Neuronal stem cell (in vitro differentiated cells): Measurements from ENCODE around the gene INTS7.

Experiments used
- DNase-seq: peaks from one replicate; pipeline ENCODE4 v3.0.0-alpha.2; 2013; ENCODE audit warnings: low spot score
- H2AFZ ChIP-seq: one replicate; pipeline ENCODE4 v1.6.1; 2013; ENCODE audit warnings: mild to moderate bottlenecking, low read length, inconsistent platforms
- H2AK5ac ChIP-seq: 2 replicates; pipeline ENCODE4 v1.6.1; 2013; ENCODE audit warnings: low read depth, mild to moderate bottlenecking, inconsistent platforms, low read length, moderate library complexity, mixed read lengths
- H2BK120ac ChIP-seq: 2 replicates; pipeline ENCODE4 v1.6.1; 2013; ENCODE audit warnings: low read depth, mild to moderate bottlenecking, inconsistent platforms, low read length, moderate library complexity, mixed read lengths
- H2BK12ac ChIP-seq: one replicate; pipeline ENCODE4 v1.6.1; 2013; ENCODE audit warnings: low read length, inconsistent platforms
- H2BK15ac ChIP-seq: 2 replicates; pipeline ENCODE4 v1.6.1; 2013; ENCODE audit warnings: mild to moderate bottlenecking, low read length, inconsistent platforms, mixed read lengths
- H2BK5ac ChIP-seq: one replicate; pipeline ENCODE4 v1.6.1; 2013; ENCODE audit warnings: inconsistent platforms, mild to moderate bottlenecking, low read length, moderate library complexity
- H3K14ac ChIP-seq: one replicate; pipeline ENCODE4 v1.6.1; 2013; ENCODE audit warnings: low read length, inconsistent platforms
- H3K18ac ChIP-seq: 2 replicates; pipeline ENCODE4 v1.6.1; 2013; ENCODE audit warnings: low read length, inconsistent platforms
- H3K23ac ChIP-seq: 2 replicates; pipeline ENCODE4 v1.6.1; 2013; ENCODE audit warnings: low read depth, mild to moderate bottlenecking, mixed read lengths, low read length, inconsistent platforms; ENCODE audit not compliant: poor library complexity
- H3K27ac ChIP-seq: replicated peaks from 3 replicates; pipeline ENCODE4 v1.5.1; 2013; ENCODE audit warnings: low read length, inconsistent platforms
- H3K27me3 ChIP-seq, 3 experiments: 2 replicates each; pipeline ENCODE4 v1.6.1; 2013; ENCODE audit warnings: low read length in 3 of 3, mild to moderate bottlenecking in 2 of 3, inconsistent platforms in 1 of 3, low read depth in 1 of 3, mixed read lengths in 1 of 3, moderate library complexity in 1 of 3; ENCODE audit not compliant: control insufficient read depth in 3 of 3, insufficient read depth in 3 of 3
- H3K36me3 ChIP-seq, 2 donors: replicated peaks in 1 of 2; 2 replicates each; pipeline ENCODE4 v1.6.1; 2013; ENCODE audit warnings: low read length in 2 of 2; ENCODE audit not compliant: control insufficient read depth in 2 of 2, insufficient read depth in 2 of 2
- H3K4ac ChIP-seq: 2 replicates; pipeline ENCODE4 v1.6.1; 2013; ENCODE audit warnings: inconsistent platforms, mild to moderate bottlenecking, low read length, moderate library complexity
- H3K4me1 ChIP-seq, 2 donors: 1 replicate in 1 of 2; 2 replicates in 1 of 2; pipeline ENCODE4 v1.6.1; 2013; ENCODE audit warnings: low read length in 2 of 2, low read depth in 1 of 2; ENCODE audit not compliant: control insufficient read depth in 2 of 2, insufficient read depth in 1 of 2
- H3K4me2 ChIP-seq: one replicate; pipeline ENCODE4 v1.6.1; 2013; ENCODE audit warnings: mild to moderate bottlenecking, low read length, inconsistent platforms; ENCODE audit not compliant: insufficient read depth, poor library complexity, severe bottlenecking
- H3K4me3 ChIP-seq, 2 donors: 2 replicates each; pipeline ENCODE4 v1.5.1; 2013; ENCODE audit warnings: low read length in 2 of 2, mild to moderate bottlenecking in 2 of 2, inconsistent platforms in 1 of 2, moderate library complexity in 1 of 2
- H3K79me1 ChIP-seq: one replicate; pipeline ENCODE4 v1.6.1; 2013; ENCODE audit warnings: low read depth, mild to moderate bottlenecking, inconsistent platforms, low read length, moderate library complexity
- H3K9ac ChIP-seq: one replicate; pipeline ENCODE4 v1.6.1; 2013; ENCODE audit warnings: mild to moderate bottlenecking, low read depth, low read length, inconsistent platforms; ENCODE audit not compliant: poor library complexity
- H3K9me3 ChIP-seq, 2 donors: replicated peaks in 1 of 2; 2 replicates each; pipeline versions ENCODE3 to v1.6.1; 2013; ENCODE audit warnings: low read length in 2 of 2, mild to moderate bottlenecking in 2 of 2, inconsistent platforms in 1 of 2, low read depth in 1 of 2, mixed read lengths in 1 of 2, moderate library complexity in 1 of 2; ENCODE audit not compliant: control insufficient read depth in 2 of 2, insufficient read depth in 1 of 2
- H4K8ac ChIP-seq: one replicate; pipeline ENCODE4 v1.6.1; 2013; ENCODE audit warnings: low read depth, mild to moderate bottlenecking, inconsistent platforms, low read length, moderate library complexity
- H4K91ac ChIP-seq: one replicate; pipeline ENCODE4 v1.6.1; 2013; ENCODE audit warnings: low read length, low read depth, mild to moderate bottlenecking, inconsistent platforms; ENCODE audit not compliant: poor library complexity
- WGBS, 2 donors: extraction: QIAGEN DNeasy Blood & Tissue Kit; methylation state at CpG; one replicate each; pipeline ENCODE4 v1.1.7; 2013; ENCODE audit warnings: missing lambda C conversion rate in 2 of 2, mixed read lengths in 1 of 2; ENCODE audit not compliant: insufficient read length in 2 of 2, insufficient replicate concordance in 1 of 2; ENCODE audit errors: extremely low coverage in 2 of 2; 5-methylcytosine and 5-hydroxymethylcytosine counted together

Gene INTS7

GRCh38 chr1:211902624-211903291 lies 132.6 kb downstream of the INTS7 start:
- Histone ChIP-seq H3K4me3 (peak overlapping the region in 1 of 2 donors; percentile 63), H3K9me3 (peaks cover 6 to 11% of the 10 kb centered on the region in 2 donors), H3K4me2 (no peak overlapping the region), H2AK5ac (no peak overlapping the region), H4K8ac (no peak overlapping the region), H3K36me3 (no peaks in the 10 kb centered on the region), H3K18ac (no peak overlapping the region), H2BK12ac (no peak overlapping the region), H3K9ac (no peak overlapping the region), H2BK5ac (no peak overlapping the region), H3K14ac (no peak overlapping the region), H3K27me3 (peaks cover 0 to 1% (median 0%) of the 10 kb centered on the region in 3 experiments), H4K91ac (no peak overlapping the region), H2BK15ac (no peak overlapping the region), H3K4ac (no peak overlapping the region), H3K79me1 (no peaks in the 10 kb centered on the region), H3K4me1 (no peaks in the 10 kb centered on the region), H2BK120ac (no peak overlapping the region), H3K27ac (no peak overlapping the region), H3K23ac (no peak overlapping the region), H2AFZ (no peak overlapping the region)
- DNase-seq = no peak
- WGBS, 2 donors = no CpG with 5 or more reads among the region's 4 CpGs

GRCh38 chr1:211901945-211902344 lies 133.4 kb downstream of the INTS7 start:
- no peaks in the 10 kb centered on the region for H3K4me1 ChIP-seq
- H3K4me2 ChIP-seq = no peak overlapping the region
- H2BK120ac ChIP-seq = no peak overlapping the region
- H3K4ac ChIP-seq = no peak overlapping the region
- H3K27me3 ChIP-seq = peaks cover 0 to 1% (median 0%) of the 10 kb centered on the region in 3 experiments
- WGBS, 2 donors = no CpG with 5 or more reads among the region's 2 CpGs
- H3K9me3 ChIP-seq = peaks cover 6 to 11% of the 10 kb centered on the region in 2 donors
- H3K18ac ChIP-seq = peak overlapping the region; percentile 11
- H3K36me3 ChIP-seq = no peaks in the 10 kb centered on the region
- DNase-seq = no peak
- H2BK15ac ChIP-seq = no peak overlapping the region
- H3K4me3 ChIP-seq = no peak overlapping the region
- H2AFZ ChIP-seq = no peak overlapping the region
- no peak overlapping the region for H3K23ac ChIP-seq
- no peak overlapping the region for H2AK5ac ChIP-seq
- H4K91ac ChIP-seq = no peak overlapping the region
- no peak overlapping the region for H2BK5ac ChIP-seq
- H3K79me1 ChIP-seq = no peaks in the 10 kb centered on the region
- peak overlapping the region; percentile 38 for H3K14ac ChIP-seq
- H4K8ac ChIP-seq = no peak overlapping the region
- no peak overlapping the region for H2BK12ac ChIP-seq
- no peak overlapping the region for H3K9ac ChIP-seq
- H3K27ac ChIP-seq = no peak overlapping the region

DNA sequence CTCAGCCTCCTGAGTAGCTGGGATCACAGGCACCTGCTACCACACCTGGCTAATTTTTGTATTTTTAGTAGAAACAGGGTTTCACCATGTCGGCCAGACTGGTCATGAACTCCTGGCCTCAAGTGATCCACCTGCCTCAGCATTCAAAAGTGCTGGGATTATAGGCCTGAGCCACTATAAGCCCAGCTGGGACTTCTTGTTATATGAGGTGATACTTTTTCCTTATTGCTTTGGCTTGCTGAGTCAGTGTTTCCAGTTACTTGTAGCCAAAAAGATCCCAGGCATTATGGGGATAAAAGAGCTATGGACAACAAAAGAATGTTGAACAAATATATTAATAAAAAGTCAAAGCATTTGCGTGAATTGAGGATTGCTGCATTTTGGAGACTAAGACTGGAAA lies 134.9 kb downstream of the INTS7 start:
- Histone ChIP-seq H3K27me3 (peaks cover 0 to 1% (median 0%) of the 10 kb centered on the region in 3 experiments), H4K8ac (no peak overlapping the region), H3K79me1 (no peaks in the 10 kb centered on the region), H2AK5ac (no peak overlapping the region), H3K27ac (no peak overlapping the region), H3K4ac (no peak overlapping the region), H2AFZ (no peak overlapping the region), H2BK15ac (no peak overlapping the region), H2BK120ac (no peak overlapping the region), H3K14ac (no peak overlapping the region), H2BK12ac (no peak overlapping the region), H3K9ac (no peak overlapping the region), H3K18ac (no peak overlapping the region), H3K4me3 (no peak overlapping the region), H4K91ac (no peak overlapping the region), H3K23ac (no peak overlapping the region), H3K4me2 (no peak overlapping the region), H3K36me3 (no peaks in the 10 kb centered on the region), H3K9me3 (peaks cover 6 to 11% of the 10 kb centered on the region in 2 donors), H3K4me1 (peaks cover 0 to under 1% of the 10 kb centered on the region in 2 donors), H2BK5ac (no peak overlapping the region)
- WGBS, 2 donors = no CpG with 5 or more reads among the region's 2 CpGs
- DNase-seq = no peak

DNA sequence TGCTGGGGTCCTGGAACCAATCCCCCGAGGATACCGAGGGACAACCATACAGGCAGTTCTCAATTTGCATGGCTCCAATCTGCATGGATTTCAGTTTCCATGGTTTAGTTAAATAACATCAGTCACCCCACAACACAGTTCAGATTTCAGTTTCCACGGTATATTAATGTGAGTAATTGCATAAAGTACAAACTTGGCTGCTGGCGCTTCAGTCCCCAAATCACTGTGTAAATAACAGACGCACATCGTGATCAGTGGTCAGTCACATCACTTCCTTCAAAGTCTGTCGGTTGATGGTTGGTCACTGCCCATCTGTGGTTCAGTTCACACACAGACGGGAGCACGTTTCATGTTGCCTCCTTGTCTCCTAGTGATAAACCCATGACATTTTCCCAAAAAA lies 138.4 kb downstream of the INTS7 start:
- H3K18ac ChIP-seq = no peak overlapping the region
- no peak overlapping the region for H3K4me2 ChIP-seq
- H2AFZ ChIP-seq = no peak overlapping the region
- no peak overlapping the region for H2AK5ac ChIP-seq
- no peaks in the 10 kb centered on the region for H3K79me1 ChIP-seq
- H2BK15ac ChIP-seq = no peak overlapping the region
- no peak overlapping the region for H3K4me3 ChIP-seq
- no peaks in the 10 kb centered on the region for H3K36me3 ChIP-seq
- no peak overlapping the region for H2BK12ac ChIP-seq
- H4K91ac ChIP-seq = no peak overlapping the region
- H3K4ac ChIP-seq = no peak overlapping the region
- no peak for DNase-seq
- no peak overlapping the region for H3K14ac ChIP-seq
- peaks cover 0 to 5% (median 1%) of the 10 kb centered on the region in 3 experiments for H3K27me3 ChIP-seq
- H3K4me1 ChIP-seq = peaks cover 0 to 4% of the 10 kb centered on the region in 2 donors
- no peak overlapping the region for H3K27ac ChIP-seq
- no peak overlapping the region for H2BK5ac ChIP-seq
- H3K9ac ChIP-seq = no peak overlapping the region
- no peak overlapping the region for H3K23ac ChIP-seq
- no peak overlapping the region for H4K8ac ChIP-seq
- no peak overlapping the region for H2BK120ac ChIP-seq
- peaks cover 3% of the 10 kb centered on the region in 2 donors for H3K9me3 ChIP-seq
- WGBS, 2 donors = no CpG with 5 or more reads among the region's 9 CpGs
